ENCODE data around the gene LRIF1.
"Not testable (repeated sequence)": the region's sequence is repeated elsewhere in the genome, so short reads cannot be mapped to it uniquely, and the experiment has no call there.

Gene LRIF1

DNA sequence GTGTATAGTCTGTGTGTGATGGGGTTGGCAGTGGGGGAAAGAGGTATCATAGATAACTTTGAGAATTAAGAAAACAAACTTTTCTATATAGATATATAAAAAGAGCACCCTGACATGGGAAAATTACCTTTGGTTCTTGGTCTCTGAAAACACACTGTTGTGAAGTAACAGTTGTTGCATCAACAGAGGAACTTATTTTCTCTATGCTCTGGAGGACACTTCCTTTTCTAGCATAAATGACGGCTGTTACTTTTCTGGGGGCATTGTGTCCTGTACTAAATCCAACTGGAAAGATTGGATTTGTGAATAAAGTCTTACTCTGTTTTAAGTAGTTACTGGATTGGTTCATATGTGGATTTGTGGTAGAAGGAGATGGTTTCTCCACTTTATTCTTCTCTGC is 12.6 kb downstream of the LRIF1 start:
- DNase-seq (ENCODE audit: low read depth, low spot score) = no peak

DNA sequence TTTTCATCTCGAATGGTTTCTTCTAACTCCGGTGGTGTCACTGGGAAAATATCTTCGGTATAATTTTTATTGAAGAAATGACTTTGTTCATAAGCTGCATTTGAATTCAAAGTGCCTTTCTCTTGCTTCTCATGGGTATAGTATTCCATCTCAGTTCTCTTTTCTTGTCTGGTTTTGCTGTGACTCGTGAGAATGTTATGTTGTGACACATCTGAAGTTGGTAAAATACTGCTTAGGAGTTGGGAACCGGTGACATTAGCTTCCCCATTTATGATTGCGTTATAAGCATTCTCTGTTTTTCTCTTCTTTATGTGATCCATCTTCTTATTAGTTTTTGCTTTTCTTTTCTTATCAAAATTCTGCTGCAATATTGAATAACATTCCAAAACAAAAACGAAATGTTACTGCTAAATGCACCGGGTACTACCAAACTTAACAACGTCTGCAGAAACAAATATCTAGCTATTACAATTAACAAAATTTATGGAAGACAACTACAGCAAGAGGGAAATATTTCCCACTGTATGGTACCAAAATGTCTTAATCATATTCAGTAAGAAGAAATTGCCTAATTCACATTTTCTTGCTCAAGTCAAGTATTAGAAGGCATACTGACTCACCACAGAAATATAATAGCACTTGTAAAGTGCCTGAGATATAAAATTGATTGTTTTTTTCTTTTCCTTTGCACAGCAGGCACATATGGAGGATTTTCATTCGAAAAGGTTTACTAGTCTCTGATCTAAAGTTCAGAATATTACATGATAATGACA is 15.5 kb downstream of the LRIF1 start:
- DNase-seq (ENCODE audit: low read depth, low spot score) = peak; percentile 7

DNA sequence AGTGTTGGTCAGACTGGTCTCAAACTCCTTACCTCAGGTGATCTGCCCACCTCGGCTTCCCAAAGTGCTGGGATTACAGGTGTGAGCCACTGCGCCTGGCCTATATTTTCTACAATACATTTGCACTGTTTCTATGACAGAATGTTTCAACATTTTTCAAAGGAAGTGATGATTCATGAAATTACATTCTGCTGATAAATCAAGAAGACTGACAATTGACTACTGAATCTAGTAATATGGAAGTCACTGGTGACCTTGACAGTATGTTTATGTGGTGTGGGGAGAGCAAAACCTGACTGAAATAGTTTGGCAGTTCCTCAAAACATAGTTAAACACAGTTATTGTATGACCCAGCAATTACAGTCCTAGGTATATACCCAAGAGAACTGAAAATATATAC is 18.1 kb downstream of the LRIF1 start:
- no peak for DNase-seq (ENCODE audit: low read depth, low spot score)

DNA sequence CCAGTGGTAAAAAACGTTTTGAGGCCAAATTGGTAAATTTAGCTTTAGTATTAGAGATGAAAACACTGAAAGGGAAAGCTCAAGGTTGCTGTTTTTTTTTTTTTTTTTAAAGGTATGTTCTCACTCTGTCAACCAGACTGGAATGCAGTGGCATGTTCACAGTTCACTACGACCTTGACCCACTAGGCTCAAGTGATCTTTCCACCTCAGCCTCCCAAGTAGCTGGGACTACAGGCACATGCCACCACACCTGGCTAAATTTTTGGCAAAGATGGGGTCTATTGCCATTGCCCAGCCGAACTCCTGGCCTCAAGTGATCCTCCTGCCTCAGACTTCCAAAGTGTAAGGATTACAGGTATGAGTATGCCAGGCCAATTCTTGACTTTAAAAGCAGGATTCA is 18.9 kb downstream of the LRIF1 start:
- DNase-seq (ENCODE audit: low read depth, low spot score) = no peak

DNA sequence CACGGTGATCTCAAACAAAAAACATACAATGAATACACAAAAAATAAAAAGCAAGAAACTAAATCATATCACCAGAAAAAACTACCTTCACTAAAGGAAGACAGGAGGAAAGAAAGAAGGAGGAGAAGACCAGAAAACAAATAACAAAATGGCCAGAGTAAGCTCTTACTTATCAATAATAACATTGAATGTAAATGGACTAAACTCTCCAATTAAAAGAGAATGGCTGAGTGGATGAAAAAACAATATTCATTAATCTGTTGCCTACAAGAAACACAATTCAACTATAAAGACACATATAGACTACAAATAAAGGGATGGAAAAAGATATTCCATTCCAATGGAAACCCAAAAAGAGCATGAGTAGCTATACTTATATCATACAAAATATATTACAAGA is 27.2 kb downstream of the LRIF1 start:
- DNase-seq (ENCODE audit: low read depth, low spot score) = no peak

DNA sequence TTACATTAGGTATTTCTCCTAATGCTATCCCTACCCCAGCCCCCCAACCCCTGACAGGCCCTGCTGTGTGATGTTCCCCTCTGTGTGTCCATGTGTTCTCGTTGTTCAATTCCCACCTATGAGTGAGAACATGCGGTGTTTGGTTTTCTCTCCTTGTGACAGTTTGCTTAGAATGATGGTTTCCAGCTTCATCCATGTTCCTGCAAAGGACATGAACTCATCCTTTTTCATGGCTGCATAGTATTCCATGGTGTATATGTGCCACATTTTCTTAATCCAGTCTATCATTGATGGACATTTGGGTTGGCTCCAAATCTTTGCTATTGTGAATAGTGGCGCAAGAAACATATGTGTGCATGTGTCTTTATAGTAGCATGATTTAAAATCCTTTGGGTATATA is 32.6 kb downstream of the LRIF1 start:
- not testable (repeated sequence) for DNase-seq (ENCODE audit: low read depth, low spot score)

DNA sequence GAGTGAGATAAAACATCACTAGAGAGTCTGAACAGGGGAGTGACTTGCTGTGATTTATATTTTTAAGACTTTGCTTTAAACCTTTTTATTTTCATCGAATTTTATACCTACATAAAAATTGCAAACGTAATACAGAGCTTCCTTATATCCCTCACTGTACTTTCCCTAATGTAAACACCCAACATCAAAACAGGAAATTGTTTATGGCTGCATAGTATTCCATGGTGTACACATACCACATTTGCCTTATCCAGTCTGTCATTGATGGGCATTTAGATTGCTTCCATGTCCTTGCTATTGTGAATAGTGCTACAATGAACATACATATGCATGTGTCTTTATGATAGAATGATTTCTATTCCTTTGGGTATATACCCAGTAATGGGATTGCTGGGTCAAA is 34.8 kb downstream of the LRIF1 start:
- DNase-seq (ENCODE audit: low read depth, low spot score) = no peak

DNA sequence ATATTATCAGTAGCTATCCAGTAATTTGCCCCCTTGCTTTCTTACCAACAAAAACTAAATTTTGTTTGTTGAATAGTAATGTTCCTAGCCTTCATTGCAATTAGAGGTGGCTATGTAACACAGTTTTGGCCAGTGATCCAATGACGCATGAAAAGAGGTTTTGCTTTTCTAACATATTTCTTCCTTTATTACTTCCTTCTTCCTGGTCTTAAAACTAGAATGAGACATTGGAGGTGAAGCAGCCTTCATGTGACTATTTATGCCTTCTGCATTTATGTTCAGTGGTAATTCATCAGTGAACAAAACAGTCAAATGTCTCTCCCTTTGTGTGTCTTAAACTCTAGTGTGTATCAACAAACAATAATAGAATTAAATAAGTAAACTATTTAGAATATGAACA is 35.5 kb downstream of the LRIF1 start:
- DNase-seq (ENCODE audit: low read depth, low spot score) = no peak

DNA sequence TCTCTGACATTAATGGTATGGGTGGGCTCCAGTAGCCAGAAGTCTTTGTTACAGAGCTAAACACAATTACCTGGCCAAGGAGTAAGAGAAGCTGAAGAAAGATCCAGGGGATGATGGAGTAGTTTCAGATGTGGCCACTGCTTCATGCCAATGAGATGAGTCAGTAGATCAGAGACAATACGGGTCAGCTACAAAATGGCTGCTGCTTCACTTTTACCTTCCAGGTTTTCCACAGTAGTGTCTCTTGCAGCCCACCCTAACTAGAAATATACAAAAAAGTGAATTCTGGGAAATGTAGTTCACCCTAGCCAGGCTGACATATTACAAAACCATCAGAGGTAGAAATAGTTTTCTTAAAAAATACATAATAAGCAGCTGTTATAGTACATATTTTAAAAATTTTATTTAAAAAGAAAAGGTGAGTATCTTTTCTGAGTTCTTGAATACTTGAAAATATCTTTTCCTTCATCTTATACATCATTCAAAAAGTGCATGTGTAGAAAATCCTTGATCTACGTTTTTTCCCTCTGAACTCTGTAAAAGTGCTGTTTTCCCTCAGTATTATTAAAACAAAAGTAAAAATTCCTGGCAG is 36.1 kb downstream of the LRIF1 start:
- DNase-seq (ENCODE audit: low read depth, low spot score) = peak; percentile 7

DNA sequence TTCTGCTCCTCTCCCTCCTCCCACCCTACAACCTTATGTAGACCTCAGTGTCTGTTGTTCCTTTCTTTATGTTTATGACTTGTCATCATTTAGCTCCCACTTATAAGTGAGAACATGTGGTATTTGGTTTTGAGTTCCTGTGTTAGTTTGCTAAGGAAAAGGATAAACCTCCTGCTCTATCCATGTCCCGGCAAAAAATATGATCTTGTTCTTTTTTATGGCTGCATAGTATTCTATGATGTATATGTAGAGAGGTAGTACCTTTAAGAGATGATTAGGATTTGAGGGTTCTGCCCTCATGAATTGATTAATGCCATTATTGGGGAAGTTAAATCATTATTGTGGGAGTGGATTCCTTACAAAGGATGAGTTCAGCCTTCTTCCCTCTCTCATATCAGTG is 41.8 kb downstream of the LRIF1 start:
- no peak for DNase-seq (ENCODE audit: low read depth, low spot score)

DNA sequence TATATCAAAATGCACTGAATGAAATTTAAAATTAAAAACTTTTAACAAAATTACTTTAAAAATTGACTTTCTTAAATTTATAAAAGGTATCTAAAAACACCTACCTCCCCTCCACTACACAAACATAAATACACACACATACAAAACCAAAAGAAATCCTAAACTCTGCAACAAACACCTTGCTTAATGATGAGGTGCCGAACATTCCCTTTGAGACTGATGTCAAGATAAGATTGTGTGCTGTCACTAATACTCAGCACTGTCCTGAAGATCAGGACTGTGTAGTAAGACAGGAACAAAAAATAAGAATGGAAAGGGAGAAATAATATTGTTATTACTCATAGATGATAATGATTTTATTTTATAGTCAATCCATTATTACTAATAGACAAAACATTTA is 45.7 kb downstream of the LRIF1 start:
- no peak for DNase-seq (ENCODE audit: low read depth, low spot score)

DNA sequence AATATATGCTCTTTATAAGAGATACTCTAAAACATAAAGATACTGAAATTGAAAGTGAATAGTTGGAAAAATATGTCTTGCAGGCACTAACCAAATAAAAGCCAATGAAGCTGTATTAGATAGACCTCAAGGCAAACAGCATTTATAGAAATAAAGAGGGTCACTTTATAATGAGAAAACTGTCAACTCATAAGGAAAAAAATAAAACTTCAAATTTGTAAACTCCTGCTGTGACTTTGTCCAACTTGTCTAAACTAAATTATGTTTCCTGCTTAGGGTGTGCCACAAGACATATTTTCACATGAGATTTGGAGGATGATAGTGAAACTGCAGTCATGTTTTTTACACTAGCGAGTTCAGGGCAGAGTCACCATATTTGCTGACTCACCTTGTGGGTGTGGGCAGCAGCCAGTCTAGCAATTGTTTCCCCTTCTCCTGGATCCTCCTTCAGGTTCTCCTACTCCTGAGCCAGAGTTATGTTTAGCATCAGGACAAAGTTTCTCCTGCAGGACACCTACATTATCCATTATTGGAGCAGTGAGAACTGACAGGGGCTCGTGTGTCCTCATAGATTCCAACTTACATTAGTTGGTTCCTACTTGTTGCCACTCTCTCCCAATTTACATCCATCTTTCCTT is 46.9 kb downstream of the LRIF1 start:
- DNase-seq (ENCODE audit: low read depth, low spot score) = no peak

DNA sequence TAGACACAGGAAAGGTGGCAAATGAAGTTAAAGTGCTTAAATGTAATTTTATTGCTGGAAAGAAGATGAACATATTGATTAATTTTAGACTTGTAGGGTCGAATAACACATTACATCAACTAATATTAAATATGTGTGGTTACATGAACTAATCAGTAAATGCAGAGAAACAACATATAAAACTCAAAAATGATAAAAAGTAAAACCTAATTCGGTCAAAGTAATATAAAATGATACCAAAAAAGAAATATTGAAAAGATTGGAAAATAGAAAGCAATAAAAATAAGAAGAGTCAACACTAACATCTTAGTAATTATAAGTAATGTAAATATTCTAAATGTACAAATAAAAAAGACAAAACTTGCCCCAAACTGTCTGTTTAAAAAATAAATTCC is 47.5 kb downstream of the LRIF1 start:
- DNase-seq (ENCODE audit: low read depth, low spot score) = no peak

DNA sequence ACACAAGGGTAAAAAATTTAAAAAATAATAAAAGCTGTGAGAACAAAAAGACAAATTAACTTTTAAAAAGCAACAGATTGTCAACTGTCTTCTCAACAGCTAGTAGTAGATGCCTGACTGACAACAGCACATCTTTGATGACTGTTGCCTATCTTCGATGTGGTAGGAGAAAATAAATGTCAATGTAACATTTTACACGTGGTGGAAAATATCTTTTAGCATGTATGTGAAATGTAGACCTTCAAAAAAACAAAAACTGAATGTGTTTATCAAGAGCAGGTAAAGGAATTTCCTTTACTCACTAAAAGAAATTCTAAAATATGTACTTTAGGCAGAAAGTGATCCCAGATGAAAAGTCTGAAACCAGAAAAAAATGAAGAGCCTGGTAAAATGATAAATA is 47.9 kb downstream of the LRIF1 start:
- DNase-seq (ENCODE audit: low read depth, low spot score) = no peak

DNA sequence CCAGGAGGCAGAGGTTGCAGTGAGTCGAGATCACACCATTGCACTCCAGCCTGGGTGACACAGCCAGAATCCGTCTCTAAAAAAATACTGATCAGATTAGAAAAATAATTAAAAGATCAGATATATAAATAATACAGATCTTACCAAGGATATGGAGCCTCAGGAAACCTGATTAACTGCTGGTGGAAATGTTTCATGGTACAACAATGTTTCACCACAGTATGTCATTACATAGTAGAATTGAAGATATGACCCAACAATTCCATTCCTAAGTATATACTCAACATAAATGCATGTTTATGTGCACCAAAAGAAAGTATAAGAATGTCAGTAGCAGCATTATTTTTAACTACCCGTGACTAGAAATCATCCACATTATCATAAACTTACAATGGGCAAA is 49.0 kb downstream of the LRIF1 start:
- DNase-seq (ENCODE audit: low read depth, low spot score) = no peak

DNA sequence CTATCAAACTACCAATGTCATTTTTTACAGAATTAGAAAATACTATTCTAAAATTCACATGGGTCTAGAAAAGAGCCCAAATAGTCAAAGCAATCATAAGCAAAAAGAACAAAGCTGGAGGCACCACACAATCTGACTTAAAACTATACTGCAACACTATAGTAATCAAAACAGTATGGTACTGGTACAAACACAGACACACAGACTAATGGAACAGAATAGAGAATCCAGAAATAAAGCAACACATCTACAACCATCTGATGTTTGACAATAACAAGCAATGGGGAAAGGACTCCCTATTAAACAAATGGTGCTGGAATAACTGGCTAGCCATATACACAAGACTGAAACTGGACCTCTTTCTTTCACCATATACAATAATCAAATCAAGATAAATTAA is 50.9 kb downstream of the LRIF1 start:
- no peak for DNase-seq (ENCODE audit: low read depth, low spot score)

DNA sequence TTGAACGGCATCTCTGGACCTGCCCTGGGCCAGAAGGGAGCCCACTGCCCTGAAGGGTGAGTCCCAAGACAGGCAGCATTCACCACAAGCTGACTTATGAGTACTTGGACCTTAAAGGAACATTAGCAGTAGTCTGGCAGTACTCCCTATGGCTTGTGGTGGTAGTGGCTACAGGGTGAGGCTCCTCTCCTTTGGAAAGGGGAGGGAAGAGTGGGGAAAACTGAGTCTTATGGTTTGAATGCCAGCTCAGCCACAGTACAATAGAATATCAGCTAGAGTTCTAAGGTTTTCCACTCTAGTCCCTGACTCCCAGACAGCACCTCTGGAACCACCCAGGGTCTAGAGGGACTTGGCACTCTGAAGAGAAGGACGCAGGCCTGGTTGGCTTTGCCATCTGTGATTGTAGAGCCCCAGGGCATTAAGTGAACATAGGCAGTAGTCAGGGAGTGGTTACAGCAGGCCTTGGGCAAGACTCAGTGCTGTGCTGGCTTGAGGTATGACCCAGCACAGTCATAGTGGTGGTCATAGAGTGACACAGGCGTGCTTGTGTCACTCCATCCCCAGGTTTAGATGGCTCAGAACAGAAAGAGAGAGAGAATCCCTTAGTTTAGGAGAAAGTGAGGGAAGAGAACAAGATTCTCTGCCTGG is 59.7 kb downstream of the LRIF1 start:
- no peak for DNase-seq (ENCODE audit: low read depth, low spot score)

DNA sequence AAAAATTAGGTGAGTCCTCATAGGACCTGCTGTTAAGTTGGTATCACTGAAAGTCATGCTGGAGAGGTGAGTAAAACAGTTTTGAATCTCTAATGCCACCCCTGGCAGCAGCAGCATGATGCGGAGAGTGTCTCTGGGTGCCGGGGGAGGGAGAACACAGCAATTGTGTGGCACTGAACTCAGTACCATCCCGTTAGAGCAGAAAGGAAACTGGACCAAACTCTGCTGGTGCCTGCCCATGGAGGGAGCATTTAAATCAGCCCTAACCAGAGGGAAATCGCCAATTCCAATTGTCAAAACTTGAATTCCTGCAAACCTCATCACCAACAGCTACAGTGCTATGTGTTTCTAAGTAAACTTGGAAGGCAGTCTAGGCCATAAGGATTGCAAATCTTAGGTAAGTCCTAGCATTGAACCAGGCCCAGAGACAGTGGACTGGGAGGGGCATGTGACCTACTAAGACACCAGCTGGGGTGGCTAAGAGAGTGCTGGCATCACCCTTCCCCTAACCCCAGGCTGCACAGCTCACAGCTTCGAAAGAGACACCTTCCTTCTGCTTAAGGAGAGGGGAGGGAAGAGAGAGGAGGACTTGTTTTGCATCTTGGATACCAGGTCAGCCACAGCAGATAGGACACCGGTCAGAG is 60.8 kb downstream of the LRIF1 start:
- no peak for DNase-seq (ENCODE audit: low read depth, low spot score)

DNA sequence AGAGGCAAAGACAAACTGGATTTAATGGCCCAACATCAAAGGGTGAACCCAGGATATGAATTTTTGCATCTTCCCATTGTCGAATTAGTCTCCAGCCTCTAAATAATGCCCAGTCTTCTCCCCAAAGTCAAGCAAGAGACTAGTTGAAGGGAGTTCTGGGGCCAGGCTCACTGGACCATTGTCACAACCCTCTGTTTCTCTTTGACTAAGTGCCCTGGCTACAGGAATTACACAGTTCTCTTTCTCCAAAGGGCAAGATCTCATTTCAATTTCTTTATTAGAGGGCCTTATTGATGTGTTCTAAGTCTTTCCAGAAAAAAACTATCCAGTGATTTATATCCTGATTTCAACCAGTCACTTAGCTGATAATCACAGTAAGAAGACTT is 64.3 kb downstream of the LRIF1 start:
- no peak for DNase-seq (ENCODE audit: low read depth, low spot score)

DNA sequence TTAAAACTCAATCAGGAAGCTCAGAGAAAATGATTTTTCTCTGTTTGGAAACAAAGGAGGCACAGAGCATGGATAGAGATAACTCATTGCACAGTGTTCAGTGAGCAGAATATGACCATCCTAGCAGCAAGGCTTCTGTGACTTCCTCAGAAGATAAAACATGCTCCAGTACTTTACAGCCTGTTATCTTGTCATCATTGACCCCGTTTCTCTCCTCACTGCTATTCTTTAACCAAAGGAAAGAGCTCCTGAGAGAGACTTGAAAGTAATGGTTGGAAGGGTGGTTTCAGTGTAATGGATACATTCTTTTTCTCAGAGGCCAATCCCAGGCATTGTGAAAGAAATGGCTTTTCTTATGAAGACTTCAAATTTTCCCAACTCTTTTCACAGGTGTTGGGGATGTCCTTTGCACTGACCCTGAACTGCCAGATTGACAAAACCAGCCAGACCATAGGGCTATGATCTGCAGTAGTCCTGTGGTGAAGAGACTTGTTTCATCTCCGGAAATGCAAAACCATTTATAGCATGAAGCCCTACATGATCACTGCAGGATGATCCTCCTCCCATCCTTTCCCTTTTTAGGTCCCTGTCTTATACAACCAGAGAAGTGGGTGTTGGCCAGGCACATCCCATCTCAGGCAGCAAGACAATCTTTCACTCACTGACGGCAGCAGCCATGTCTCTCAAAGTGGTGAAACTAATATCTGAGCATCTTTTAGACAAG is 64.8 kb downstream of the LRIF1 start:
- DNase-seq (ENCODE audit: low read depth, low spot score) = no peak

DNA sequence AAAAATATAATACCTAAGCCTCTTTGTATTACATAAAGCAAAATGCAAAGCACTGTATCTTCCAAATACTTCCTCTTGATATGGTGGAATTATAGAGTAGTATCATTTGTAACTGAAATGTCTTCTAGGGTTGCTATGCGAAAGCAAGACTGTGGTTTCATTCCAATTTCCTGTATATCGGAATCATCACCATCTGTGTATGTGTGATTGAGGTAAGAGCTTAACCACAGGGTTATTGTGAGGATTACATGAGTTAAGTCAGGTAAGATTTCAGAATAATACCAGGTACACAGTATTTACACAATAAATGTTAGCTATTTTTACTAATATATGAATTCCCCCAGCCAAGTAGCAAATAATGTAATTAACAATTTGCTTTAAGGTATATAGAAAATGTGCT is 66.0 kb downstream of the LRIF1 start:
- no peak for DNase-seq (ENCODE audit: low read depth, low spot score)

Measured in astrocyte of the hippocampus (primary cell).